CD4-positive, alpha-beta T cell treated with Interleukin-15 for 1 hour (primary cell): Measurements from ENCODE around the gene ZNF776.
"Not testable (repeated sequence)": the region's sequence is repeated elsewhere in the genome, so short reads cannot be mapped to it uniquely, and the experiment has no call there.

Experiments used
- DNase-seq: peaks from one replicate; pipeline ENCODE4 v3.0.0-alpha.2; 2020

The ZNF776 gene

GRCh38 chr19:57779220-57779845 lies 32.7 kb downstream of the ZNF776 start:
- no peak for DNase-seq

GRCh38 chr19:57786286-57786685 lies 39.7 kb downstream of the ZNF776 start:
- no peak for DNase-seq

GRCh38 chr19:57786906-57787305 lies 40.3 kb downstream of the ZNF776 start:
- no peak for DNase-seq

- DNase-seq, result no peak
Observed at GRCh38 chr19:57788114-57788692, 41.6 kb downstream of the ZNF776 start.

GRCh38 chr19:57789288-57789687 lies 42.7 kb downstream of the ZNF776 start:
- DNase-seq, result no peak

- DNase-seq, result not testable (repeated sequence)
Observed at GRCh38 chr19:57796580-57796979, 50.0 kb downstream of the ZNF776 start.

- DNase-seq, result no peak
Observed at GRCh38 chr19:57800696-57801095, 54.1 kb downstream of the ZNF776 start.

GRCh38 chr19:57802269-57802668 lies 55.7 kb downstream of the ZNF776 start:
- no peak for DNase-seq

GRCh38 chr19:57803265-57803593 lies 56.6 kb downstream of the ZNF776 start:
- DNase-seq, result no peak

GRCh38 chr19:57803594-57804325 lies 57.1 kb downstream of the ZNF776 start:
- DNase-seq, result no peak

GRCh38 chr19:57807541-57807940 lies 60.9 kb downstream of the ZNF776 start:
- no peak for DNase-seq
